NCI-H510A treated with DMSO at 0.1 percent for 48 hours (cell line): ENCODE data around the gene SREBF1.
A peak's percentile ranks its signal among the peaks of the same experiment; 100 is the strongest.

Experiments used
- DNase-seq: peaks from one replicate; lab custom pipeline; 2025; lab: John Stamatoyannopoulos, UW

SREBF1 gene

GRCh38 chr17:17836818-17837379 lies at the start of gene SREBF1:
SREBF1 (minus strand) TSS chr17:17836986; CDS start chr17:17836817, 169 bp downstream.
- no peak for DNase-seq

- DNase-seq = peak; percentile 17
These were observed 49.4 kb upstream of the SREBF1 start for GRCh38 chr17:17886226-17886625.

GRCh38 chr17:17884391-17885357 lies 47.9 kb upstream of the SREBF1 start:
- DNase-seq = no peak

- no peak for DNase-seq
These were observed 47.0 kb upstream of the SREBF1 start for GRCh38 chr17:17883801-17884200.

- DNase-seq = no peak
These were observed 45.3 kb upstream of the SREBF1 start for GRCh38 chr17:17882082-17882581.

GRCh38 chr17:17880577-17881196 lies 43.9 kb upstream of the SREBF1 start:
- no peak for DNase-seq

GRCh38 chr17:17877529-17878358 lies 41.0 kb upstream of the SREBF1 start:
- DNase-seq = peak; percentile 58

- DNase-seq = no peak
These were observed 40.3 kb upstream of the SREBF1 start for GRCh38 chr17:17876959-17877528.

- no peak for DNase-seq
These were observed 37.7 kb upstream of the SREBF1 start for GRCh38 chr17:17874478-17874877.

- DNase-seq = no peak
These were observed 36.7 kb upstream of the SREBF1 start for GRCh38 chr17:17873450-17873991.

GRCh38 chr17:17872547-17873345 lies 36.0 kb upstream of the SREBF1 start:
- DNase-seq = no peak

- DNase-seq = no peak
These were observed 35.1 kb upstream of the SREBF1 start for GRCh38 chr17:17871913-17872312.

- DNase-seq = no peak
These were observed 33.5 kb upstream of the SREBF1 start for GRCh38 chr17:17870247-17870646.

GRCh38 chr17:17868641-17869522 lies 32.1 kb upstream of the SREBF1 start:
- DNase-seq = no peak

- no peak for DNase-seq
These were observed 30.1 kb upstream of the SREBF1 start for GRCh38 chr17:17866897-17867296.

- DNase-seq = no peak
These were observed 29.6 kb upstream of the SREBF1 start for GRCh38 chr17:17866425-17866824.

GRCh38 chr17:17865035-17865434 lies 28.2 kb upstream of the SREBF1 start:
- no peak for DNase-seq

GRCh38 chr17:17860766-17861107 lies 24.0 kb upstream of the SREBF1 start:
- peak; percentile 42 for DNase-seq
